ENCODE measurements around the gene RNASE12.

Gene RNASE12

GRCh38 chr14:20610002-20610765, 19.0 kb upstream of the RNASE12 start:
- H3K27ac ChIP-seq, result no peak overlapping the region
- TF ChIP-seq CTCF (IDR thresholded peaks at IDR 0.05; ENCODE audit: low read depth, low read length), result no peak

DNA sequence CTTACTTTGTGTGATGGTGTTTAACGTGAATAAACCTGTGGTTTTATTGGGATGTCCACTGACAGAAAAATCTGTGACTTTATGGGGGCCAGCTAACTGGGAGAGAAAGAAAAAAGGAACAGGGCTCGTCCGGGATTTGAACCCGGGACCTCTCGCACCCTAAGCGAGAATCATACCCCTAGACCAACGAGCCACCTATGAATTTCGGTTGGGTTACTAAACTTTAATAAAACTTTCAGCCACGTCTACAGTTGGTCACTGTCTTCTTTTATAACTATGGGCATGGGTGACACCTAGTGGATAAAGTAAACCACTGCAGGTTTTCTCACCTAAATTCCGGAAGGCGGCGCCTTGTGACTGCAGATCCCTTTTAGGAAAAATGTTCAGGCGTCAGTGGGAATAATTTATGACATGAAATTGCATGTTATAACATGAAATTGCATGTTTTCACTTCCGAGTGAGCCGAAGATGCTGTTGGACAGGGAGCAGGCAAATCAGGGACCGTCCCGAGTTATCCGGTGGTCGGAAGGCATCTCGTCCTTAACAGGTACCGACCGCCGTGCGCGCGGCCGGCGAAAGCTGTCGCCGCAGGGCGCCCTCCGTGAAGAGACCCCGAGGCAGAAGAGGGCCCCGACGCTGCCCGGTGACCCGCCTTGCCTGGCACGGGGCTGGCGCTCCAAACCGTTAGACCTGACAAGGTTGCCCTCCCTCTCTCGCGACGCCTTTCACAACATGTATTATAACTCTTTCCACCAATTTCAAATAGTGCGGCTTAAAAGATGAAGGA, 18.2 kb upstream of the RNASE12 start:
- peak; percentile 60 for TF ChIP-seq CTCF (IDR thresholded peaks at IDR 0.05; ENCODE audit: low read depth, low read length)
- Histone ChIP-seq H3K9me3 (ENCODE audit: severe bottlenecking) (no peaks in the 10 kb centered on the region), H3K27me3 (ENCODE audit: insufficient read depth, low read depth, severe bottlenecking) (peaks cover 79% of the 10 kb centered on the region), H3K36me3 (no peaks in the 10 kb centered on the region), H3K4me3 (ENCODE audit: low read depth, low read length) (peak overlapping the region; percentile 85), H3K27ac (no peak overlapping the region)
- peak; percentile 51 for DNase-seq

More at GRCh38 chr14:20610002-20610765, 19.0 kb upstream of the RNASE12 start:
- Histone ChIP-seq H3K36me3 (no peaks in the 10 kb centered on the region), H3K4me3 (ENCODE audit: low read depth, low read length) (peak overlapping the region; percentile 85), H3K27me3 (ENCODE audit: insufficient read depth, low read depth, severe bottlenecking) (peaks cover 79% of the 10 kb centered on the region), H3K9me3 (ENCODE audit: severe bottlenecking) (no peaks in the 10 kb centered on the region)
- peak; percentile 71 for DNase-seq

DNA sequence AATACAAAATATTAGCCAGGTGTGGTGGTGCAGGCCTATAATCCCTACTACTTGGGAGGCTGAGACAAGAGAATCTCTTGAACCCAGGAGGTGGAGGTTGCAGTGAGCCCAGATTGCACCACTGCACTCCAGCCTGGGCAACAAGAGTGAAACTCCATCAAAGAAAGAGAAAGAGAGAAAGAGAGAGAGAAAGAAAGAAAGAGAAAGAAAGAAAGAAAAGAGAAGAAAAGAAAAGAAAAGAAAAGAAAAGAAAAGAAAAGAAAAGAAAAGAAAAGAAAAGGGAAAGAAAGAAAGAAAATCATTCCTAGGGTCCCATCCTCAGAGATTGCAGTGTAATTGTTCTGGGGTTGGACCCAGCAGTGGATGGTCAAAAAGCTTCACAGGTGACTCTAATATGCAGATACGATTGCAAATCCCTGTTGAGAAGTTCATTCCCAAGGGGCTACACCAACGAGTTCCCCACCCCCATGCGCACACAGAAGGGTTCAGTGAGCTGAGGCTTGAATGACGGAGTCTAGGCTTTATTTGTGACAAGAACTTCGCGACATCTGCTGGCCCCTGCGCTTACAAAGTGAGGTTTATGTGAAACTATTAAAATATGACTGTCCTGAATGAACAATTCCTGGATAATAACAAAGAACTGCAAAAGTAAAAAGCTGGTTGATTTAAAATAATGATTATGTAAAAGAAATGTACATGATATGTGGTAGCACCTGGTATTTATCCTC, 17.4 kb upstream of the RNASE12 start:
- H3K27me3 ChIP-seq (ENCODE audit: insufficient read depth, low read depth, severe bottlenecking), result peaks cover 80% of the 10 kb centered on the region
- no peak overlapping the region for H3K27ac ChIP-seq
- H3K4me3 ChIP-seq (ENCODE audit: low read depth, low read length), result no peak overlapping the region
- no peak for TF ChIP-seq CTCF (IDR thresholded peaks at IDR 0.05; ENCODE audit: low read depth, low read length)
- DNase-seq, result no peak
- no peaks in the 10 kb centered on the region for H3K9me3 ChIP-seq (ENCODE audit: severe bottlenecking)
- no peaks in the 10 kb centered on the region for H3K36me3 ChIP-seq

- TF ChIP-seq CTCF (IDR thresholded peaks at IDR 0.05; ENCODE audit: low read depth, low read length), result no peak
- DNase-seq, result no peak
- no peaks in the 10 kb centered on the region for H3K36me3 ChIP-seq
- no peaks in the 10 kb centered on the region for H3K9me3 ChIP-seq (ENCODE audit: severe bottlenecking)
- no peak overlapping the region for H3K27ac ChIP-seq
- H3K4me3 ChIP-seq (ENCODE audit: low read depth, low read length), result no peak overlapping the region
- peaks cover 88% of the 10 kb centered on the region for H3K27me3 ChIP-seq (ENCODE audit: insufficient read depth, low read depth, severe bottlenecking)
Observed at GRCh38 chr14:20607617-20608016, 16.4 kb upstream of the RNASE12 start.

DNA sequence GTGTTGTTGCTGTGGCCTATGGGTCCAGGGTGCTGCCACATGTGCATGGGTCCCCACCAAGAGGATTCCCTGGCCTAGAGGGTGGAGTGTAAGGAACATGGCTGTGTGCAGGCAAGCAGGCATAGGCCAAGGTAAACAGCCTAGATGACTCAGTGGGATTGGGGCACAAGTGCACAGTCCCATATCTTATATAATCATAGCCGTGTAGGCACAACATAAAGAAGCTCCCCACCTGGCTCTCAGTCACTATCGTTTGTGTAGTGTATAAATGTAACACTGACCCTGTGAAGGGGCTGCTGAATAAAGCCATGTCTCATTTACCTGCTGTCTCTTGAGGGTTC, 15.7 kb upstream of the RNASE12 start:
- Histone ChIP-seq H3K4me3 (ENCODE audit: low read depth, low read length) (no peak overlapping the region), H3K27ac (no peak overlapping the region), H3K36me3 (no peaks in the 10 kb centered on the region), H3K27me3 (ENCODE audit: insufficient read depth, low read depth, severe bottlenecking) (peaks cover 87% of the 10 kb centered on the region), H3K9me3 (ENCODE audit: severe bottlenecking) (no peaks in the 10 kb centered on the region)
- no peak for TF ChIP-seq CTCF (IDR thresholded peaks at IDR 0.05; ENCODE audit: low read depth, low read length)
- no peak for DNase-seq

All from WERI-Rb-1 (cell line).